Immature natural killer cell (primary cell): ENCODE measurements around the gene ZMYND10. TPM values are rescaled to one million over a fixed set of nuclear protein-coding genes. Genes with fewer than 3 reads are reported as not detected.

ENCODE experiments used
- DNase-seq, 3 donors: peaks; one replicate each; pipeline ENCODE4 v3.0.0; 2022; ENCODE audit warnings: mixed read lengths in 1 of 3
- H3K27ac Mint-ChIP-seq, 6 donors: one replicate each; pipeline ENCODE4 v1.8.0; 2020; ENCODE audit warnings: mixed read lengths in 6 of 6, mild to moderate bottlenecking in 5 of 6, inconsistent platforms in 4 of 6, moderate library complexity in 3 of 6
- H3K27me3 Mint-ChIP-seq, 3 donors: one replicate each; pipeline ENCODE4 v1.8.0; 2020 to 2021; ENCODE audit warnings: low read depth in 3 of 3, mild to moderate bottlenecking in 3 of 3, mixed read lengths in 3 of 3, moderate library complexity in 3 of 3, inconsistent platforms in 1 of 3
- H3K36me3 Mint-ChIP-seq, 3 donors: one replicate each; pipeline ENCODE4 v1.8.0; 2020; ENCODE audit warnings: mixed read lengths in 3 of 3, inconsistent platforms in 2 of 3, mild to moderate bottlenecking in 2 of 3
- H3K4me1 Mint-ChIP-seq, 2 donors: one replicate each; pipeline ENCODE4 v1.8.0; 2020; ENCODE audit warnings: inconsistent platforms in 2 of 2, mild to moderate bottlenecking in 2 of 2, mixed read lengths in 2 of 2, moderate library complexity in 1 of 2
- H3K4me3 Mint-ChIP-seq, 5 donors: one replicate each; pipeline ENCODE4 v1.8.0; 2020; ENCODE audit warnings: mild to moderate bottlenecking in 5 of 5, mixed read lengths in 5 of 5, inconsistent platforms in 3 of 5, moderate library complexity in 3 of 5
- H3K9me3 Mint-ChIP-seq, 6 donors: one replicate each; pipeline ENCODE4 v1.8.0; 2020; ENCODE audit warnings: mild to moderate bottlenecking in 6 of 6, mixed read lengths in 6 of 6, inconsistent platforms in 4 of 6, moderate library complexity in 3 of 6
- polyA plus RNA-seq, 3 donors: library from polyadenylated mRNA; unstranded; fragments of 300-500 nt; fragmentation: Illumina TruSeq; gene quantifications; one replicate each; pipeline ENCODE4 v1.2.3, GENCODE V29; 2021

The ZMYND10 gene
- polyA plus RNA-seq, 3 donors from 2014 or later = 2.3 to 3.7 (median 3.6) TPM

DNA sequence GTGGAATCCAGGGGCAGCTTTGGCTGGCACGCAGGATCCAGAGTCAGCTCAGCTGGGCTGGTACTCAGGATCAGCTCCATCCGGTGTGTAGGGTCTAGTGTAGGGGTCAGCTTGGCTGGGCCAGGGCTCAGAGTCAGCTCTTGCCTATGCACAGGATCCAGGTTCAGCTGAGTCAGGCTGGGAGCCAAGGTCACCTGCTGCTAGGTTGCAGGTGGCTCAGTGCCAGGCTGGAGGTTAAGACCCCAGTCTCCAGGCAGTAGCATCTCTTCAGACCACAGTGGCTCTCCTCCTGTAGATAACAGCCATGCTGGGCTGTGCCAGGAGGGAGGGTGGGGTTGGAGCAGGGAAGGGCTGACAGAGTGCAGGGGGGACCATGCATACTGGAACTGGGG lies 48.2 kb downstream of the ZMYND10 start:
- Mint-ChIP-seq H3K4me3 (peak overlapping the region in 3 of 5 donors; percentile 30 to 95 (median 92)), H3K9me3 (no peaks in the 10 kb centered on the region), H3K36me3 (no peaks in the 10 kb centered on the region), H3K27me3 (peaks cover 0 to 7% (median 2%) of the 10 kb centered on the region in 3 donors), H3K27ac (peak overlapping the region; percentile 7 to 95 (median 31)), H3K4me1 (peaks cover 36 to 40% of the 10 kb centered on the region in 2 donors)
- no peak for DNase-seq

GRCh38 chr3:50296721-50297383 lies 48.7 kb downstream of the ZMYND10 start:
- H3K4me1 Mint-ChIP-seq = peaks cover 38 to 40% of the 10 kb centered on the region in 2 donors
- no peaks in the 10 kb centered on the region for H3K36me3 Mint-ChIP-seq
- DNase-seq = no peak
- no peaks in the 10 kb centered on the region for H3K9me3 Mint-ChIP-seq
- H3K4me3 Mint-ChIP-seq = peak overlapping the region in 1 of 5 donors; percentile 92
- H3K27ac Mint-ChIP-seq = peak overlapping the region in 5 of 6 donors; percentile 7 to 95 (median 31)
- H3K27me3 Mint-ChIP-seq = peaks cover 0 to 7% (median 3%) of the 10 kb centered on the region in 3 donors

- Mint-ChIP-seq H3K36me3 (no peaks in the 10 kb centered on the region), H3K27me3 (peaks cover 0 to 7% (median 5%) of the 10 kb centered on the region in 3 donors), H3K27ac (peak overlapping the region in 1 of 6 donors; percentile 45), H3K4me3 (no peak overlapping the region), H3K9me3 (no peaks in the 10 kb centered on the region), H3K4me1 (peaks cover 44 to 45% of the 10 kb centered on the region in 2 donors)
- no peak for DNase-seq
Observed at GRCh38 chr3:50295553-50296431, 49.7 kb downstream of the ZMYND10 start.

DNA sequence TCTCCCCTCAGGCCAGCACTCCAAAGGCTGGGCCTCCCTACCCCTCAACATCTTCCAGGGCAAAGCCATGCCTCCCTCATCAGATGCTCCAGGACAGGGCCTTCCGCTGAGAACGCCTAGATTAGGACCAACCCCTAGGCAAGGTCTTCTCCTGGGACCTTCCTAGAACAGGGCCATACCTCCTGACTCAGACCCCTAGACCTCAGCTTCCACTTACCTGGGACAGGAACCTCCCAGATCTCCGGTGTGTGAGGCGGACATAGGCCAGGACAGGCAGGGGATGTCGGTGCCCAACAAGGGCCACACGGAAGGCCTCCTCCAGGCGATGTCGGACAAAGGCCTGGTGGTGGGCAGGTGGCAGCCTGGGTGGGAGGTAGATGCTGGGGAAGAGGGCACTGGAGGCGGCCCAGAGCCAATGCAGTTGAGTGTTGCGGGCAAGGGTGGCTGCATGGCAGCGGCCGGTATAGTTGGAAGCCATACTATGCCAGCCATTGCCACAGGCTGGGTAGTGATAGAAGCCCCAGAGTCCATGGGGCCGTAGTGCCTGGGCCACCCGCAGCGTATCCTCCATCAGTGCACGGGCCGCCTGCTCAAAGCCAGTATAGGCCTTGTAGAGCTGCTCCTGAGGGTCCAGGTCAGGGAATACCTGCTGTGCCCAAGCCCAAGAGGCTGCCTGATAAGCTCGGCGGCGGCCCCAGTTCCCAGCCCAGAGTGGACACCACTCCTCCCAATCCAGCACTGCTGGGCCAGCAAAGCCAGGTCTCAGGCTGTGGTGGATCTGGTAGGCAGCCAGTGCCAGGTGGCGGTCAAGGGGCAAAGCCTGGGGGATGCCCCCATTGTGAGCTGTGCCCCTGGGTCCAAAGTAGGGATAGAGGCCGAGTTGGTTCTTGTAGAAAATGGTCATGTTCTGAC lies 50.8 kb downstream of the ZMYND10 start:
- Mint-ChIP-seq H3K4me3 (no peak overlapping the region), H3K27me3 (peaks cover 0 to 5% (median 5%) of the 10 kb centered on the region in 3 donors)

GRCh38 chr3:50294089-50294488 lies 51.4 kb downstream of the ZMYND10 start:
- H3K27me3 Mint-ChIP-seq = peaks cover 0 to 5% (median 3%) of the 10 kb centered on the region in 3 donors
- no peak overlapping the region for H3K27ac Mint-ChIP-seq
- H3K9me3 Mint-ChIP-seq = no peaks in the 10 kb centered on the region
- no peak overlapping the region for H3K4me3 Mint-ChIP-seq
- H3K4me1 Mint-ChIP-seq = peaks cover 30 to 31% of the 10 kb centered on the region in 2 donors
- no peak for DNase-seq
- H3K36me3 Mint-ChIP-seq = peaks cover 0 to 3% (median 0%) of the 10 kb centered on the region in 3 donors

More for the DNA sequence above, 50.8 kb downstream of the ZMYND10 start:
- no peak for DNase-seq
- no peaks in the 10 kb centered on the region for H3K9me3 Mint-ChIP-seq
- peaks cover 37% of the 10 kb centered on the region in 2 donors for H3K4me1 Mint-ChIP-seq
- H3K36me3 Mint-ChIP-seq = no peaks in the 10 kb centered on the region
- peak overlapping the region in 1 of 6 donors; percentile 26 for H3K27ac Mint-ChIP-seq

DNA sequence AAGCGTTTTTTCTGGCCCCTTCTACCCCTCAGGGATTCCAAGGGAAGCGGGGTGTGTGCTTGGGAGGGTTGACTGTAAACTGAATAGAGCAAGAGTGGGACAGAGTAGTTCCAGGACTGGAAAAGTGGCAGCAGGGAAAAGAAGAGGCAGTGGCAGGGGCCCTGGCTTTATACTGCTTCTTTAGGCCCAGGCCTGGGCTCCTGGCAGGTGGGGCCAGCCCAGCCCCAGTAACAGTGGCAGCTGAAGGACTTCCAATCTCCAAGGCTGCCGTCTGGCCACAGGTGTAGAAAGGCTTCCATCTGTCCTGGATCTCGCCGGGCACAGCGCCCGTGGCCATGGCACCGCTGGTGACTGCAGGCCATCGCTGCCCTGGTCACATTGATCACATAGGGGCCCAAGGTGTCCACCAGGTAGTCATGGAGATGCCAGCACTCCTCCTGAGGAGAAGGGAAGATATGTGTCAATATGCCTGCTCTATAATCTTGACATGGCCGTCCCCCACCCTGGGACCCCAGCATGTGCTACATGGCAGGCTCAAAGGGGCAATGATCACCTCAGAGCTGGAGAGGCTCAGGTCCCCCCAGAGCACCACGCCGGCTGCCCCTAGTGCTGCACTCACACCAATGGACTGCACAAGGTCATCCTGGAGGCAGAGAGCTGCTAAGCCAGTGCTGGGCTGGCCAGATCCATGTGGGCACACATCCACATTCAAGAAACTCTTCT lies 52.3 kb downstream of the ZMYND10 start:
- H3K27me3 Mint-ChIP-seq = peaks cover 0 to 5% (median 3%) of the 10 kb centered on the region in 3 donors
- peaks cover 0 to 12% (median 0%) of the 10 kb centered on the region in 3 donors for H3K36me3 Mint-ChIP-seq
- DNase-seq = no peak
- peaks cover 24 to 25% of the 10 kb centered on the region in 2 donors for H3K4me1 Mint-ChIP-seq
- H3K9me3 Mint-ChIP-seq = no peaks in the 10 kb centered on the region
- peak overlapping the region in 4 of 5 donors; percentile 87 to 91 (median 90) for H3K4me3 Mint-ChIP-seq
- H3K27ac Mint-ChIP-seq = peak overlapping the region; percentile 81 to 98 (median 98)

GRCh38 chr3:50292159-50293078 lies 53.1 kb downstream of the ZMYND10 start, which contains the start of gene IFRD2:
TSS of gene IFRD2 (minus strand) at chr3:50292429. CDS start at chr3:50292274, 155 bp downstream.
- peaks cover 0 to 5% (median 3%) of the 10 kb centered on the region in 3 donors for H3K27me3 Mint-ChIP-seq
- peak within 1 kb of the TSS; percentile 87 to 91 (median 89) for H3K4me3 Mint-ChIP-seq
- peak within 1 kb of the TSS; percentile 81 to 98 (median 98) for H3K27ac Mint-ChIP-seq
- peak; percentile 92 to 93 (median 92) for DNase-seq
- no peaks in the 10 kb centered on the region for H3K9me3 Mint-ChIP-seq
- peaks cover 0 to 15% (median 0%) of the 10 kb centered on the region in 3 donors for H3K36me3 Mint-ChIP-seq
- H3K4me1 Mint-ChIP-seq = peaks cover 17 to 19% of the 10 kb centered on the region in 2 donors

Other genes starting within 250 kb of the ZMYND10 start
- not detected for gene SEMA3F, start 190.4 kb downstream of the ZMYND10 start, polyA plus RNA-seq
- gene GNAT1, start 154.1 kb downstream of the ZMYND10 start, polyA plus RNA-seq = not detected
- gene SLC38A3, start 140.5 kb downstream of the ZMYND10 start, polyA plus RNA-seq = not detected
- gene GNAI2, start 109.5 kb downstream of the ZMYND10 start, polyA plus RNA-seq = 100 to 1,000 TPM; 550 to 903 (median 902) TPM
- gene SEMA3B, start 76.6 kb downstream of the ZMYND10 start, polyA plus RNA-seq = not detected
- not detected for gene LSMEM2, start 66.6 kb downstream of the ZMYND10 start, polyA plus RNA-seq
- gene IFRD2, start 53.3 kb downstream of the ZMYND10 start, polyA plus RNA-seq = 10 to 100 TPM; 38.0 to 54.3 (median 51.3) TPM
- 1 to 10 TPM; 1.5 to 2.4 (median 2.2) TPM for gene HYAL3, start 46.3 kb downstream of the ZMYND10 start, polyA plus RNA-seq
- gene NAA80, start 46.3 kb downstream of the ZMYND10 start, polyA plus RNA-seq = 10 to 100 TPM in 2 of 3 donors, 1 to 10 TPM in 1; 4.7 to 13.4 (median 10.5) TPM
- gene HYAL1, start 42.2 kb downstream of the ZMYND10 start, polyA plus RNA-seq = under 1 TPM in 2 of 3 donors, not detected in 1; 0.18 to 0.57 TPM
- 10 to 100 TPM in 2 of 3 donors, 1 to 10 TPM in 1; 4.9 to 15.0 (median 10.8) TPM for gene HYAL2, start 23.0 kb downstream of the ZMYND10 start, polyA plus RNA-seq
- 10 to 100 TPM; 42.9 to 70.4 (median 68.4) TPM for gene TUSC2, start 17.5 kb downstream of the ZMYND10 start, polyA plus RNA-seq
- gene RASSF1, start 4.9 kb downstream of the ZMYND10 start, polyA plus RNA-seq = 100 to 1,000 TPM; 172 to 253 (median 187) TPM
- gene NPRL2, start 5.0 kb upstream of the ZMYND10 start, polyA plus RNA-seq = 100 to 1,000 TPM in 2 of 3 donors, 10 to 100 TPM in 1; 77.5 to 104 (median 101) TPM
- gene CYB561D2, start 5.1 kb upstream of the ZMYND10 start, polyA plus RNA-seq = 100 to 1,000 TPM; 120 to 158 (median 131) TPM
- 10 to 100 TPM; 27.9 to 48.6 (median 36.6) TPM for gene TMEM115, start 13.8 kb upstream of the ZMYND10 start, polyA plus RNA-seq
- gene CACNA2D2, start 157.9 kb upstream of the ZMYND10 start, polyA plus RNA-seq = 1 to 10 TPM; 1.5 to 6.0 (median 2.3) TPM
- gene C3orf18, start 222.0 kb upstream of the ZMYND10 start, polyA plus RNA-seq = 10 to 100 TPM in 2 of 3 donors, 1 to 10 TPM in 1; 8.8 to 28.8 (median 11.5) TPM
- gene HEMK1, start 223.8 kb upstream of the ZMYND10 start, polyA plus RNA-seq = 10 to 100 TPM; 18.3 to 54.9 (median 29.7) TPM